Loucy (cell line): ENCODE measurements around the gene MICAL3.

Source experiments
- H2AFZ ChIP-seq: fragments of 200-600 bp; sonication (generic); 2 replicates; pipeline ENCODE4 v1.6.0; 2016; ENCODE audit warnings: antibody characterized with exemption, mild to moderate bottlenecking, low read length, moderate library complexity
- H3F3A ChIP-seq: fragments of 200-600 bp; 2 replicates; pipeline ENCODE4 v1.6.0; 2016; ENCODE audit warnings: antibody characterized with exemption, low read depth, mild to moderate bottlenecking
- H3K27me3 ChIP-seq: fragments of 200-600 bp; sonication (generic); 2 replicates; pipeline ENCODE4 v1.6.1; 2014; ENCODE audit warnings: low read length, mild to moderate bottlenecking; ENCODE audit not compliant: insufficient read depth, poor library complexity, severe bottlenecking
- H3K36me3 ChIP-seq: fragments of 200-600 bp; sonication (generic); 2 replicates; pipeline ENCODE4 v1.6.1; 2016; ENCODE audit warnings: low read length; ENCODE audit not compliant: insufficient read depth
- H3K4me1 ChIP-seq: fragments of 200-600 bp; sonication (generic); 2 replicates; pipeline ENCODE4 v1.5.1; 2014; ENCODE audit warnings: low read length, mild to moderate bottlenecking; ENCODE audit not compliant: insufficient read depth, poor library complexity, severe bottlenecking
- H3K4me2 ChIP-seq: fragments of 200-600 bp; sonication (generic); 2 replicates; pipeline ENCODE4 v1.6.0; 2014; ENCODE audit warnings: antibody characterized with exemption, low read length, low read depth, mild to moderate bottlenecking; ENCODE audit not compliant: poor library complexity, severe bottlenecking
- H3K4me3 ChIP-seq: fragments of 200-600 bp; sonication (generic); 2 replicates; pipeline ENCODE4 v1.5.1; 2014; ENCODE audit warnings: low read length, mild to moderate bottlenecking, mixed read lengths; ENCODE audit not compliant: poor library complexity, severe bottlenecking
- H3K79me2 ChIP-seq: fragments of 200-600 bp; sonication (generic); 2 replicates; pipeline ENCODE4 v1.6.1; 2014; ENCODE audit warnings: low read length; ENCODE audit not compliant: insufficient read depth
- H3K9ac ChIP-seq: fragments of 200-600 bp; sonication (generic); 2 replicates; pipeline ENCODE4 v1.6.0; 2014; ENCODE audit warnings: mild to moderate bottlenecking, low read depth, low read length, moderate library complexity; ENCODE audit not compliant: poor library complexity, severe bottlenecking
- H3K9me2 ChIP-seq: fragments of 200-600 bp; sonication (generic); replicated peaks from 2 replicates; pipeline ENCODE4 v1.6.1; 2016; ENCODE audit warnings: low read depth, low read length, mixed read lengths
- H3K9me3 ChIP-seq: fragments of 200-600 bp; sonication (generic); 2 replicates; pipeline ENCODE4 v1.6.1; 2014; ENCODE audit warnings: mild to moderate bottlenecking, antibody characterized with exemption, low read length, low read depth; ENCODE audit not compliant: insufficient read depth
- H4K20me1 ChIP-seq: fragments of 200-600 bp; sonication (generic); 2 replicates; pipeline ENCODE4 v1.6.0; 2014; ENCODE audit warnings: antibody characterized with exemption, low read length, mild to moderate bottlenecking; ENCODE audit not compliant: insufficient read depth, poor library complexity, severe bottlenecking
- CTCF ChIP-seq: fragments of 200-600 bp; sonication (generic); conservative IDR thresholded peaks from 2 replicates; pipeline ENCODE4 v1.5.1; 2014; ENCODE audit warnings: mild to moderate bottlenecking, antibody characterized with exemption, low read length
- EZH2phosphoT487 ChIP-seq: fragments of 200-600 bp; IDR thresholded peaks from 2 replicates; pipeline ENCODE4 v1.6.1; 2018; ENCODE audit warnings: antibody characterized with exemption, mild to moderate bottlenecking, moderate library complexity, borderline replicate concordance

Gene MICAL3

GRCh38 chr22:18050065-18050464, 25.7 kb upstream of the MICAL3 start:
- H3K79me2 ChIP-seq: no peaks in the 10 kb centered on the region
- no peaks in the 10 kb centered on the region for H3K9me2 ChIP-seq
- H3K4me3 ChIP-seq: no peak overlapping the region
- H4K20me1 ChIP-seq: no peaks in the 10 kb centered on the region
- no peak overlapping the region for H3K9ac ChIP-seq
- no peaks in the 10 kb centered on the region for H3K4me1 ChIP-seq
- H3F3A ChIP-seq: no peaks in the 10 kb centered on the region
- no peak for TF ChIP-seq CTCF
- TF ChIP-seq EZH2phosphoT487: no peak
- no peaks in the 10 kb centered on the region for H3K36me3 ChIP-seq
- H3K4me2 ChIP-seq: no peak overlapping the region
- no peaks in the 10 kb centered on the region for H3K9me3 ChIP-seq
- H3K27me3 ChIP-seq: no peaks in the 10 kb centered on the region
- no peak overlapping the region for H2AFZ ChIP-seq

GRCh38 chr22:18048441-18048898, 24.1 kb upstream of the MICAL3 start:
- Histone ChIP-seq H3K9me2 (no peaks in the 10 kb centered on the region), H3F3A (no peaks in the 10 kb centered on the region), H3K79me2 (no peaks in the 10 kb centered on the region), H3K9ac (no peak overlapping the region), H3K36me3 (no peaks in the 10 kb centered on the region), H3K4me2 (no peak overlapping the region), H3K9me3 (no peaks in the 10 kb centered on the region), H4K20me1 (no peaks in the 10 kb centered on the region), H2AFZ (no peak overlapping the region), H3K4me3 (no peak overlapping the region), H3K4me1 (no peaks in the 10 kb centered on the region), H3K27me3 (no peaks in the 10 kb centered on the region)
- no peak for TF ChIP-seq CTCF
- TF ChIP-seq EZH2phosphoT487: no peak

GRCh38 chr22:18048041-18048440, 23.7 kb upstream of the MICAL3 start:
- Histone ChIP-seq H3K4me3 (no peak overlapping the region), H4K20me1 (no peaks in the 10 kb centered on the region), H3K4me2 (no peak overlapping the region), H3K9ac (no peak overlapping the region), H3K27me3 (no peaks in the 10 kb centered on the region), H3F3A (no peaks in the 10 kb centered on the region), H3K36me3 (no peaks in the 10 kb centered on the region), H2AFZ (no peak overlapping the region), H3K4me1 (no peaks in the 10 kb centered on the region), H3K79me2 (no peaks in the 10 kb centered on the region), H3K9me3 (no peaks in the 10 kb centered on the region), H3K9me2 (no peaks in the 10 kb centered on the region)
- TF ChIP-seq CTCF: no peak
- no peak for TF ChIP-seq EZH2phosphoT487
